ENCODE measurements around the gene KNG1.
A peak's percentile ranks its signal among the peaks of the same experiment; 100 is the strongest.

- TF ChIP-seq CTCF (IDR thresholded peaks at IDR 0.05) (no peak), POLR2AphosphoS5 (IDR thresholded peaks at IDR 0.05) (peak; percentile 99)
Observed at GRCh38 chr3:186783058-186783730, 66.0 kb downstream of the KNG1 start, which contains the start of gene EIF4A2.
